CD4-positive, alpha-beta T cell treated with Interleukin-10 for 1 hour (primary cell): Measurements from ENCODE around the gene TMEM106B.

Experiments used
- DNase-seq: peaks from one replicate; pipeline ENCODE4 v3.0.0-alpha.2; 2020

Gene TMEM106B

GRCh38 chr7:12229046-12229445 is 18.0 kb downstream of the TMEM106B start:
- DNase-seq = no peak

- no peak for DNase-seq
Measured at GRCh38 chr7:12231097-12231496, 20.0 kb downstream of the TMEM106B start.

GRCh38 chr7:12233175-12233574 is 22.1 kb downstream of the TMEM106B start:
- DNase-seq = no peak

GRCh38 chr7:12234334-12234865 is 23.3 kb downstream of the TMEM106B start:
- no peak for DNase-seq

DNA sequence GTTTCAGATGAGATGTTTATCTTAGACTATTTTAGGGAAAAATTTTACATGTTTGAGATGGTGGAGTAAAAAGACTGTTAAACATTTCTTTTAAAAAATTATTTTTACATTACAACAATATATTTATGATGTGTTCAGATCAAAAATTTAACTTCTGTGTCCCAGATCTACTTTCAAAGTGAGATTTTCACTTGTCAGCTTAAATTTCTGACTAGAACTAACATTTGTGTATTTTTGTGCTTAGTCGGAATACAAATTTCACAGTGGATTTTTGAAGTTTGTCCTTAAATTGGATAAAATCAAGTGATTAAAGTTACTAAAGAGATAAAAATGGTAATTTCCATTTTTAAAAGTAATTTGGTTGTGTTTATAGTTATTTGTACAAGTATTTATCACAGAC is 24.9 kb downstream of the TMEM106B start:
- DNase-seq = no peak

GRCh38 chr7:12237007-12237406 is 25.9 kb downstream of the TMEM106B start:
- DNase-seq = no peak

GRCh38 chr7:12239806-12240205 is 28.7 kb downstream of the TMEM106B start:
- DNase-seq = no peak

DNA sequence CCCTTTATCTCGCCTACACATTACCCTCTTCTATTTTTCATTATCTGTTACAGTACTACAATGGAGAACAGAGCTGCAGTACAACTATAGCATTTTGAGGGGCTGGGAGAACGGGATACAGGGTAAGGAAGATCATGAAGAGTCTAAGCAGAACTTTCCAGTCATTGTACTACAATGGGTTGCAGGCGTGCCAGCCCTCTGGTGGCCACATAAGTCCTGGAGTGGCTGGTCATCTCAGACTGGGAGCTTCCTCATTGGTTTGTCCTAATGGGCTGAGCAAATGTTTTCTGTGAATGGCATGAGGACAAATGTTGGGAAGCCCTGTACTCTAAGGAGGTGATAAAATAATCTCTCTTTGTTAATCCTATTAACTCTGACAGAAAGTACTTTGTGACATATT is 33.0 kb downstream of the TMEM106B start:
- no peak for DNase-seq

- DNase-seq = no peak
Measured at GRCh38 chr7:12244694-12245093, 33.6 kb downstream of the TMEM106B start.

DNA sequence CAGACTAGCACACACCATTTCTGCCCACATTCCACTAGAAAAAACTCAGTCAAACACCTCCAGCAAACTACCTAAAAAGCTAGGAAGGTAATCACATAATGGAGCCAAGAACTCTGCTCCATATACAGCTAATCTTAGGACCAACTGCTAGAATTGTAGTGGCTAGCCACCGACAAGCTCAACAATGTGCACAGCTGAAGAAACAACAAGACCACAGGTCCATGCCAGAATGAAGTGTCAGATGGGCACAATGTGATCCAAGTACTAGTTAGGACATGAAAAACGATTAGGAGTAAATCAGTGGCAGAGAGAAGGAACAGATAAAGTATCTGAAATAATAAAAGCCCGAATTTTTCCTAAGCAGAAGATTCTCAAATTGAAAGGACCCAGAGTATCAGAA is 38.6 kb downstream of the TMEM106B start:
- DNase-seq = no peak

GRCh38 chr7:12250232-12250631 is 39.1 kb downstream of the TMEM106B start:
- DNase-seq = no peak

DNA sequence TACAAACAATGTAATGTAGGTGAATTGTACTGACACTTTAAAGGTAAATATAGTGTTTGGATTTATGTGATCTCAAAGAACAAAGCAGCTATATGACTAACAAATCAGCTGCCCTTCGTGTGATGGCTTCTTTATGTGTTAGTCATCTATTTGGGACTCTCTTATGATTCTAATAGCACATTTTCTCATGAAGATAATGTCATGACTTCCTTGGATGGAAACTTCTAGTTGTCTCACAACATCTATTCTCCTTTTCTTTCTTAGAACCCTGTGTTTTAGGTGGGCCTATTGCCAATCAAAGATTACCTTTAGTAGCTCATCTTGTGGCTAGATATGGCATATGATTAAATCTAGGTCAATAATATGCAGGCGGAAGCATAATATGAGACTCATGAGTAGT is 45.0 kb downstream of the TMEM106B start:
- DNase-seq = peak; percentile 11

- DNase-seq = peak; percentile 83
Measured at GRCh38 chr7:12257582-12257981, 46.5 kb downstream of the TMEM106B start.

DNA sequence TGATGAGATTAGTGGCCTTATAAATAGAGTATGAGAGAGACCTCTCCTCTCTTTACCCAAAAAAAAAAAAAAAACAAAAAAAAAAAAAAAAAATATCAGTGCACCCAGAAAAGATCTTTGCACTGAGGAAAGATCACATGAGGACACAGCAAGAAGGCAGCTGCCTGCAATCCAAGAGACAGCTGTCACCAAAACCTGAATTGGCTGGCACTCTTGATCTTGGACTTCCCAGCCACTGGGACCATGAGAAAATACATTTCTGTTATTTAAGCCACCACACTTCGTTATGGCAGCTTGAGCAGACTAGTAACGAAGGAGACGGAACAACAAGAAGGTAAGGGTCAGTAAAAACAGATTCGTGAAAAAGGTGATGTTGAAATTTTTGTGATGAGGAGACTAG is 47.0 kb downstream of the TMEM106B start:
- DNase-seq = no peak

GRCh38 chr7:12267542-12267941 is 56.4 kb downstream of the TMEM106B start:
- no peak for DNase-seq

DNA sequence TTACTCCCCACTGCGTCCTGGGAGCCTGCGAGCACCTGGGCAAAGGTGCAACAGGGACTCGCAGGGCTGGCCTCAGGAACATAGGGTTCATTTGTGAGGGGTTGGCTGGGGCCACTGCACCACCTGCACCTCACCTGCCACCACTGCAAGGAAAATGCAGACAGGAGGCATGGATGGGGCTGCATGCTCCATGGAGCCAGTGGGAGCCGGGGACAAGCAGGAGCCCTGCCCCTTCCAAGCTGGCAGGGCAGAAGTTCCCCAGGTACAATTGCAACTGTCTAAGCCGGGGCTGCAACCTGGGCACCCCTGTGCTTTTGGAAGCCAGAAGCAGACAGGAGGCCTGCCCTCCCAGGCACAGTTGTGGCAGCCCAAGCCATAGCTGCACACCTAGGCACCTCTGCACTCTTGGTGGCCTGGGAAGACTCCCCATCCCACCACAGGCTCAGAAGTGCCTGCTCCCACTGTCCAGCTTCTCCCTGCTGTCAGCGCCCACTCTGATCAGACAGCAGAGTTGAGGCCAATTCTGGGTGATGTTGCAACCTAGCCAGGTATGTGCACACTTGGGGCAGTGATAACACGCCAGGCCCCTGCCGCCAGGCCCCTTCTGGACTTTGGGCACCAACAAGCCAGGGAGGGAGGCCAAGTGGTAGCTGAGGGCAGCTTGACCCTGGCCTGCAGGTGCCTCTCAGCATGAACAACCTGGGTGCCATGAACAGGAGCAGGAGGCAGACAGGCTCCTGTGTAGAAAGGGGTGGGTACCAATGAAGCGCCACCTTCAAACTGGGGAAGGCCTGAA is 58.2 kb downstream of the TMEM106B start:
- no peak for DNase-seq

DNA sequence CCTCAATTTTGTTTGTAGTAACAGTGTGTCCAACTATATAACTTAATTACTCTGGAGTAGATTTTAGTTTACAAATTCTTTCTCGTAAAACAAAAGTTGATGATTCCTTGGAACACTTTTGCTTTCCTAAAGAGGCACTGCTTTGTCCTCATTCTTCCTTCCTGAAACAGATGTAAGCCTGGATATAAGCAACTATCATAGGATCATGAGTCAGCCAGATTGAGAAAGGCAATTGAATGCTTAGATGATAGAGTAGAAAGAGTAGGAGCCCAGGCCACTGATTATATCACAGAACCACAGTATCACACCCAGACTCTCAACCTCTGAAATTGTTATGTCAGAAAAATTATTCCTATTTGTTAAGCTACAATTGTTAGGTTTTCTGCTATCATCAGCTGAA is 69.9 kb downstream of the TMEM106B start:
- no peak for DNase-seq

DNA sequence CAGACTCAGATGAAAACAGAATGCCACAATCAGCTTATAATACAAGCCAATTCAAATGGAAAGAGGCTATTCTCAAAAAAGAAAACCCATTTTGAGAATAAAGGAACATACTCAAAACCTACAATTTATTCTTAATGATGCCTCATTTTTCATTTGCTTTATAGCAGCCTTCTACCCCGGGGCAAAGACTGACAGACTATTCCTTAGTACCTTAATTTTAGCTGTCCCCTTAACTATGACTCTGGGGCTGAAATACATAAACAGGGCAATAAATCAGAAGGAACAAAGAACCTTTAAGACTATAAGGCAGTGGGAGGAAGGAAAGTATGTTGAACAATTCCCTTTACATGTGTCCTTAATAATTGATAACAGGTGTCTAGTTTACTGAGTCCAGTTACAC is 76.8 kb downstream of the TMEM106B start:
- no peak for DNase-seq

GRCh38 chr7:12289996-12290395 is 78.9 kb downstream of the TMEM106B start:
- no peak for DNase-seq

DNA sequence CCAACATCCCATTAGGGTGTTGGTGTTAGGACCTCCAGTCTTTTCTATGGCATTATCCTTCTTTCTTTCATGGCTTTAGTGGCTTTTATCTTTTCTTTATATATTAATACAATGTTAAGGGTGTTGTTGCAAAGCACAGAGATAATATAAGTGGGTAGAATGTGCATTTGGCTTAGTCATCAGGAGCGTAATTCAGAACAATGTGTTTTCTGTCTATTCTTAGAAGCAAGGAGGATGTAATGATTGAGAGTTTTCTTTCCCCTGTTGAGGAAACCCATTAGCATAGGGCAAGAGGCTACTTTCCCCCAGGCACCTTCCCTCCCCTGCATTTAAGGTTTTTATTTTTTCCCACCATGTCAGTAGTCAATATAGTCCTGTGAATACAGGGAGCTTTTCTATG is 79.7 kb downstream of the TMEM106B start:
- DNase-seq = no peak

GRCh38 chr7:12291870-12292269 is 80.8 kb downstream of the TMEM106B start:
- DNase-seq = peak; percentile 17
